HG03196 (cell line): ENCODE measurements around the gene TSGA10IP.

ENCODE experiments used
- ATAC-seq: cut with Tn5 transposase; IDR thresholded peaks from one replicate; pipeline ENCODE4 v1.9.1; 2021; ENCODE audit not compliant: unreplicated experiment

TSGA10IP gene

GRCh38 chr11:66003291-66003690 lies 58.0 kb downstream of the TSGA10IP start:
- ATAC-seq, result no peak

DNA sequence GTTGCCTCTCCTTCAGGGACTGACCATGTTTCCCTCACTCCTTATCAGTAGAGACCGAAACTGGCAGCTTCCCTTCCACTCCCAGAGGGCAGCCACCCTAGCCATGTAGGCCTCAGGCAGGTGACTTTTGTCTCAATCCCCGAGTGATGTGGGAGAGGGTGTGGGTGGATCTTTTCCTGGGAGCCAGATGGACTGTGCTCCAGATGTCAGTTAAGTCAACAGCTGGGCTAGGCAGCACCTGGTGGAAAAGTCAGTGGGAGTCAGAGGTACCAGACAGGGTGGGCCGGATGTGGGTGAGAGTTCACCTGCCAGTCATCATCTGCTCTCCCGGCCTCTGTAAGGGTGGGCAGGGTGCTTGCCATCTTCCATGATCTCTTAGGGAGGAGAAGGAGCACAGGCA lies 58.9 kb downstream of the TSGA10IP start:
- ATAC-seq, result no peak

GRCh38 chr11:66006134-66006890 lies 61.0 kb downstream of the TSGA10IP start:
- ATAC-seq, result no peak

DNA sequence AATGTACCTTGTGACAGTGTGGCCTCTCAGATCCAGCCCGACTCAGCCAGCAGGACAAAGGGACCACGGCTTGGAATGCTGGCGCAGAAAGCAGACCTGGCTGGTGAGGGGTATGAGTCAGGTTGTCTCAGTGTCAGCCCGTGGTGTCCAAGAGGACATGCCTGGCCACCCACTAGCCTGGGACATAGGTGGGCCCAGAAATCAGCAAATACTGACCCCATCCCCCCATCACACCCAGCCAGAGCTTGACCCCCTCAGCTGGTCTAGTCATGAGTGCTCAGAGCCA lies 61.6 kb downstream of the TSGA10IP start:
- ATAC-seq, result no peak

DNA sequence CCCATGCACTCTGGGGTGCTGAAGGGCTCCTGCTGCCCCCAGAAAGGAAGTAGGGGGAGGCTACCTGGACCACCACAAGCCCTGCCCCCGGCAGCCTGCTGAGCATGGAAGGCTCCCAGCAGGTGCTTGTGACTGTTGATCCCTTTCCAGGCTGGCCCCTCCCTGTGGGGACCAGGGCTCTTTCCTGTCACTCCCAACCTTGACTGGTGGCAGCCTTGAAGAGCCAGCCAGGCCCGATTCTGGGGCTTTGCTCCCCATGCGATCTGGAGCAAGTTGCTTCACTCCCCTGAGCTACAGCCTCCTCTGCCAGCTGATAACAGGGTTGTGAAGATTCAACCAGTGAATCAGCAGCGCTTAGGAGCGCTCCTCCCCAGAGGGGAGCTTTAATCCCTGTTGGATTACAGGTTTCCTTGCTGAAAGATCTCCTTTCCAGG lies 61.9 kb downstream of the TSGA10IP start:
- no peak for ATAC-seq

GRCh38 chr11:66008095-66008467 lies 62.8 kb downstream of the TSGA10IP start:
- no peak for ATAC-seq

- no peak for ATAC-seq
These were observed 63.3 kb downstream of the TSGA10IP start for GRCh38 chr11:66008468-66009101.
